Occipital lobe (tissue), 2 donors: ENCODE measurements around the gene GRIK4. TPM values are rescaled to one million over a fixed set of nuclear protein-coding genes. Genes with fewer than 3 reads are reported as not detected.
A peak's percentile ranks its signal among the peaks of the same experiment; 100 is the strongest.

ENCODE experiments used
- DNase-seq: peaks from one replicate; lab custom pipeline; 2025; lab: John Stamatoyannopoulos, UW
- total RNA-seq: library from RNA; depleted of rRNA; stranded (reverse); fragments of >200 nt; gene quantifications from one replicate; pipeline ENCODE4 v1.2.3, GENCODE V29; 2014

The GRIK4 gene
- total RNA-seq, 1 donor from 2014 or later = 2.3 TPM

DNA sequence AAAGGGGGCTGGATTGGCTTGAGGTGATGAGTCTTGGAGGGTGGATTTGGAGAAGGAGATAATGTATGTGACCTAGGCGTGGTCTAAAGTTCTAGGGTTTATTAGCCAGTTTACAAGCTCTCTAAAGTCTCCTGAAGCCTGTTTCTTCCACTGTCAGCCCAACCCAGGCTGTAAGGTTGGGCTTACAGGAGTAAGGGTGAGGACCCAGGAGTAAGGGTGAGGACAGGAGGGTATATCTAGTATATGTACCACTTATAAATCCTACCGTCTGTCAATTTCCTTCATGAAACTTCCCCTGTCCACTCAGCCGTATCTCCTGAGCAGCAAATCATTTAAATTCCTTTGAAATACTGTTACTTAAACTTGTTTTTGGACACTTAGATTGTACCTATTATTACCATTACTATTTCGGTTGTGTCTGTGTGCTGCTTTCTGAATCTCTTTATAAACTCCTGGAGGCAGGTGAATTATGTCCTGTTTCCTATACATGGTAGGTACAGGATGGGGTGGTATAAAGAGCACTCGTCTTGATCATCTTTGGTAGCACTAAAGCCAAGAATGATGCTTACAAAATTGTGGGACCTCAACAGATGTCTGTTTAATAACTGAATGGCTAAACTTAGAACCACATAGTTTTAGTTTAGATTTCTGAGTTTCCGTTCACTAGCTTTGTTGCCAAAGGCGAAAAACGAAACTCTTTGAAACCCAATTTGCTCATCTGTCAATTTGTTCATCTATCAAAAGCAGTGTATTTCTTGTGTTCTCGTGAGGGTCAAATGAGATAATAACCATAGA lies 192.0 kb downstream of the GRIK4 start:
- no peak for DNase-seq

- DNase-seq = no peak
Measured at GRCh38 chr11:120704256-120704750, 192.8 kb downstream of the GRIK4 start.

GRCh38 chr11:120706257-120706656 lies 194.7 kb downstream of the GRIK4 start:
- no peak for DNase-seq

DNA sequence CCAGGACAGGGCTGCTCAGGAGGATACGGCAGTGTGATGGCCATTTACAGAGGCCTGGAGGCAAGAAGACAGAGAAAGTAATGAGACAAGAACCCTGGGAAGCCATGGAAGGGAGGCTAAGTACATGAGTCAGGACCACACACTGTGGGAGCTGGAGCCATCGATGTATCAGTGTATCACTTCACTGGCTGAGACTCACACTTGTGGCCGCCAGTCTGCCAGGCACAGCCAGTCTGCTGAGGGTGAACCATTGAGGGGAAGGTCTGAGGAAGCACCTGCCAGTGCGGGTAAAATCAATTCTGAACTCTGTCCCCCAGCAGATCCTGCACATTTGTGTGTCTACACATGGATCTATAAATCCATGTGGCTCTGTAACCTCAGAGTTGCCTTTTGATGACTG lies 195.6 kb downstream of the GRIK4 start:
- DNase-seq = no peak

DNA sequence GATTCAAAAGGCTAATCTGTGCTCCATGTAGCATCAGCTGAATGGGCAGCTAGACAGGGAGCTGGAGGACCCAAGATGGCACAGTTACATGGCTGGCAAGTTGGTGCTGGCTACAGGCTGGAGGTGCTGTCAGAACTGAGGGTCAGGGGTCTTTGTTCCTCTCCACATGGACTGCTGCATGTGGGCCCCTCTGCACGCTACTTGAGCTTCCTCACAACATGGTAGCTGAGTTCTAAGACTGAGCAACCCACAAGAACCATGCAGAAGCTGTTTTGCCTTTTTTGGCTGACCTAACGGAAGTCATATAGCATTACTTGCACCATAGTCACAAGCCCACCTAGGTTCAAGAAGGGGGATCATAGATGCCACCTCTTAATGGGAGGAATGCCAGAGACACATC lies 196.1 kb downstream of the GRIK4 start:
- no peak for DNase-seq

- DNase-seq = no peak
Measured at GRCh38 chr11:120708511-120709183, 197.1 kb downstream of the GRIK4 start.

- no peak for DNase-seq
Measured at GRCh38 chr11:120709808-120710207, 198.3 kb downstream of the GRIK4 start.

DNA sequence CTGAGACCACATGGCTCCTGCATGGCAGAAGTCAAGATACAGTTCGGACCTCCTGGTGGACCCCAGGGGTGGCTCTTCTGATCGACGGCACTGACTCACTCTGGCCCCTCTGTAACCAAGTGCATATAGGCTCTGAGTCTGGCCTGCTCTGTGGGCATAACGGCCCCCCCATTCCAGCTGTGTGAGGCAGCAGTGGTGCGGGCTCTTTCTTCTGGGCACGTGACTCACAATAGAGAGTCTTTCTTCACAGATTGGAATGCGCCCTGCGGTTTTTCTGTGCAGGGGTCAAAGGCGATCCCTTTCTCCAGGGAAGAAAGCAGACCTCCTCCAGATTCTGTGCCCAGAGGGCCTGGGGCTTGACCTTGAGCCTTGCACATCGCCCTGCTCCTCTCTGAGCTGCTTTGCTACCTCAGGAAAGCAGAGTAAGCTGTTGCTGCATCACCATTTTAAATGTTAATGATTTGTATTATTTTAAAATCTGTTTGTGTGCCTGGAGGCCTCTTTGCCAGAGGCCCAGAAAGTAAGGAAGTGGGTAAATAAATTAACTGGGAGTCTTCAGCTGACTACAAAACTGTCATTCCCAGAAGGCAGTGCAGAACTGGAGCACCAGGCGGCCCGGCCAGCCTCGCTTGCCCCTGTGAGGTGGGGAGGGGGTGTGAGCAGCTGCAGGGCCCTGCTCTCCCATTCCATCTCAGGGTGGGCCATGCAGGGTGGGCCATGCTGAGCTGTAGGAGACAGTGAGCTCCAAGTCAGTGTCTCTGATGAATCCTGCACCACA lies 199.0 kb downstream of the GRIK4 start:
- DNase-seq = peak; percentile 38

DNA sequence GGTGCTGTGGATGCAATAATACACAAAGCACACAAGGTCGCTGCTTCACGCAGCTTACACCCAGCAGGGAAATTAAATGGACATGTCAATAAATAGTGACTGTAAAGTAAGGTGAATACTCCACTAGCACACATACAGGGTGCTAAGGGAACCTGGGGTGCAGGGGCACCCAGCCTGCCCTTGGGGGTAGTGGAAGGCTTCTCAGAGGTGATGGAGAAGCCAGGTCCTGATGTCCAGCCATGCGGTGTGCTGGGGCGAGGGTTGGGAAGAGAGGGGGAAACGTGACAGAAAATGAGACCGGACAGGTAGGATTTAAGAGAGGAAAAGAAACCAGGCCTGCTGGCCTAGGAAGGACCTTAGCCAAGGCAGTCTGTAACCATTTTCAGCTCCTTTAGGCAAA lies 200.5 kb downstream of the GRIK4 start:
- DNase-seq = no peak

GRCh38 chr11:120712881-120713280 lies 201.3 kb downstream of the GRIK4 start:
- DNase-seq = no peak

GRCh38 chr11:120713296-120713695 lies 201.7 kb downstream of the GRIK4 start:
- no peak for DNase-seq

- no peak for DNase-seq
Measured at GRCh38 chr11:120714438-120714837, 202.9 kb downstream of the GRIK4 start.

GRCh38 chr11:120715239-120715638 lies 203.7 kb downstream of the GRIK4 start:
- DNase-seq = no peak

GRCh38 chr11:120717042-120717441 lies 205.5 kb downstream of the GRIK4 start:
- no peak for DNase-seq

DNA sequence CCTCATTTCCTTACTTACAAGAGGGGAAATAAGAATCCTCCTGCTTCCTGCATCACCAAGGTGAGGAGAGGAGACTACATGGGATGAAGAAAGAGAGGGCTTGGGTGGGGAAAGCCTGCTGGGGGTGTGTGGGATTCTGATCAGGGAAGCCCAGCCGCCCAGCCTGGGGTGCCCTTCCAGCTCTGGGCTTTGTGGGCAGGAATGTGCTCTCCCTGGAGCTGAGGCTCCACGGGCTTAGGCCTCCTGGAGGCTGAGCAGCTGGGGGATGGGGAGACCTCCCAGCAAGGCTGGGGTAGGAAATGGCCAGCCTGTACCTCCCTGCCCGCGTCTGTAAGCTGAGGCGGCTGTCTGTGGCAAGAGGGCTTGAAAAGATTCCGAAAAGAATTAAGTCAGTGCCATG lies 206.1 kb downstream of the GRIK4 start:
- no peak for DNase-seq

DNA sequence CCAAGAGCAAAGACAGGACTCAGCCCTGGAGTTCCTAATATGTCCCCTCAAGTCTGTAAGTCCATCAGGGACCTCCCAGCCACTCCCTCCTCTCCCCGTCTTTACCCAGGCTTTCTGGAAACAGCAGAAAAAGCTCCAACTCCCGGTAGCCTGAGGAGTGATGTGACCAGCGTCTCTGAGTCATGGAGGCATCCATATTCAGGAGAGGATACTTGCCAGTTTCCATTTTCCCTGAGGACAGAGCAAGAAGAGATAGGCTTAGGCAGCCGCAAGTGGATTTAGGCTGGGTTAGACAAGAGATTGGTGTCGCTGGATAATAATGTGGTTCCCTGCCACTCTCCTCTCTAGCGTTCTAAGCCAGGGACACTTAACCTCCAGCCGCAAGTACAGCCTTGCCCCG lies 206.6 kb downstream of the GRIK4 start:
- no peak for DNase-seq

GRCh38 chr11:120719348-120719747 lies 207.8 kb downstream of the GRIK4 start:
- DNase-seq = no peak

DNA sequence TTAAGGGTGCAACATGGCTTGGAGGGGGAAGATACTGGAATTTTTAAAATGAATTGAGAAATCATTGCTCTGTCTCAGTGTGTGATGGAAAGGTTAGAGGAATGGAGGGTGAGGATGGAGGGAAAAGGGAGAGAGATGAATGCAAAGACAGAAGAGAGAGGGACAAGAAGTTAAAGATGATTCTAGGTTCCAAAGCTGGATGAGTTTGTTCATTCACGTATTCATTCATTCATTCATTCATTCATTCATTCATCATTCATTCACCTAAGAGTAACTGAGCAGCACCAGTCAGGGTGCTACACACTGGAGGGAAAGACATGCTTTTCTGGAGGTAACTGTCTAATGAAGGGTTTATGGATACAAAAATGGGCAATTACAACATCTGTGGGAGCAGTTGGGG lies 209.2 kb downstream of the GRIK4 start:
- DNase-seq = no peak

GRCh38 chr11:120722524-120722923 lies 211.0 kb downstream of the GRIK4 start:
- no peak for DNase-seq

- no peak for DNase-seq
Measured at GRCh38 chr11:120723751-120724150, 212.2 kb downstream of the GRIK4 start.

GRCh38 chr11:120727752-120728151 lies 216.2 kb downstream of the GRIK4 start:
- no peak for DNase-seq

DNA sequence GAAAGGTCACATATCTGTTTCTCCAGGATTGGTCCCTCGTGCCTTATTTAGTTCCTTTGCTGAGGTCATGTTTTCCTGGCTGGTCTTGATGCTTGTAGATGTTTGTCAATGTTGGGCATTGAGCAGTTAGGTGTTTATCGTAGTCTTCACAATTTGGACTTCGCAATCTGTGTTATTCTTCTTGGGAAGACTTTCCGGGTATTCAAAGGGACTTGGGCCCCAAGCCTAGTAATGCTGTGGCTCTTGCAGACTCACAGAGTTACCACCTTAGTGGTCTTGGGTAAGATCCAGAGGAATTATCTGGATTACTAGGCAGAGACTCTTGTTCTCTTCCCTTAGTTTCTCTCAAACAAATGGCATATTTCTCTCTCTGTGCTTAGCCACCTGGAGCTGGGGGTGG lies 223.5 kb downstream of the GRIK4 start:
- no peak for DNase-seq
